ENCODE data around the gene FAM131A. TPM values are rescaled to one million over a fixed set of nuclear protein-coding genes. Genes with fewer than 3 reads are reported as not detected.
A peak's percentile ranks its signal among the peaks of the same experiment; 100 is the strongest.

The FAM131A gene
- total RNA-seq, 1 donor from 2014 or later: 26.9 TPM

GRCh38 chr3:184357248-184358123 lies 20.1 kb downstream of the FAM131A start:
- DNase-seq: no peak

DNA sequence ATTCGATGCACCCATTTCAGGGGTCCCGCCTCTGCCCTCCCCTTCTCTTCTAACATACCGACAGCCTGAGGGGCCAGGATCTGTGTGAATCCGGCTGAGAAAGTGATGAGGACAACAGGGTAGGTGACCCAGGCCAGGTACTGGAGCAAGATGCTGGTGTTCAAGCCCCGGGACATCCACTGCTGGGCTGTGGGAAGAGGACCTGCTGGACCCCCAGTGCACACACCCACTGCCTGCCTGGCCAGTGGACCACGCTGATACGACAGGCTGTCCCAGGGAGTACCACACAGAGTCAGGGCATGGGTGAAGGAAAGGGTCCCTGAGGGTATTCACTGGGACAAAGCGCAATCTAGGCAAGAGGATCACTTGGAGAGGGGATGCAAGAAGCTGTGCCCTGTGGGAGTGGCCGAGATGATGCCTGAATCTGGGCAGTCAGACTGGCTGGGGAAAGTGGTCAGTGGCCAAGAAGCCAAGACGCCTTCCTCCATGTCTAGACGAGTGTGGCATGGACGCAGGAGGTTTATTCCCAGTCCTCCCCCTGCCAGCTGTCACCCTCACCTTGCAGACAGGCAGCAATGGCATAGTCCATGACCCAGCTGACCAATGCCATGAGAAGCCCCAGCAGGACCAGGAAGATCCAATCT lies 20.8 kb downstream of the FAM131A start:
- DNase-seq: no peak

GRCh38 chr3:184358921-184359350 lies 21.5 kb downstream of the FAM131A start:
- DNase-seq: no peak

DNA sequence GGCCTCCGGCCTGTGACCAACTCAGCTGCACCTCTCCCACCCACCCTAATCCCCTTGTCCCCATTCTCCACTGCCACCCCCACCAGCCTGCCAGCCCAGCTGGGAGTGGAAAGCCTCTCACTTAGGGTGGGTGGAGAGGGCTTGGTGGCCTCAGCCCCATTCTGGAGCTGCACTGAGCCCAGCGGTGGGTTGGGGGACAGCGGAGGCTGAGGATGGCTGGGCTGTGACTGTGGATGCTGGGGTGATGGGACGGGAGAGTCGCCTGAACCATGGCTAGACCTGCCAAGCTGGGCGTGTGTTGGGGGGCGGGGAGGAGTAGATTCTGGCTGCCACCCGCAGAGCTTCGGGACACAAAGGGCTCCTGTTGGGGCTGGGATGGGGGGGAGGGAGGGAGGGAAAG lies 22.2 kb downstream of the FAM131A start:
- DNase-seq: no peak

DNA sequence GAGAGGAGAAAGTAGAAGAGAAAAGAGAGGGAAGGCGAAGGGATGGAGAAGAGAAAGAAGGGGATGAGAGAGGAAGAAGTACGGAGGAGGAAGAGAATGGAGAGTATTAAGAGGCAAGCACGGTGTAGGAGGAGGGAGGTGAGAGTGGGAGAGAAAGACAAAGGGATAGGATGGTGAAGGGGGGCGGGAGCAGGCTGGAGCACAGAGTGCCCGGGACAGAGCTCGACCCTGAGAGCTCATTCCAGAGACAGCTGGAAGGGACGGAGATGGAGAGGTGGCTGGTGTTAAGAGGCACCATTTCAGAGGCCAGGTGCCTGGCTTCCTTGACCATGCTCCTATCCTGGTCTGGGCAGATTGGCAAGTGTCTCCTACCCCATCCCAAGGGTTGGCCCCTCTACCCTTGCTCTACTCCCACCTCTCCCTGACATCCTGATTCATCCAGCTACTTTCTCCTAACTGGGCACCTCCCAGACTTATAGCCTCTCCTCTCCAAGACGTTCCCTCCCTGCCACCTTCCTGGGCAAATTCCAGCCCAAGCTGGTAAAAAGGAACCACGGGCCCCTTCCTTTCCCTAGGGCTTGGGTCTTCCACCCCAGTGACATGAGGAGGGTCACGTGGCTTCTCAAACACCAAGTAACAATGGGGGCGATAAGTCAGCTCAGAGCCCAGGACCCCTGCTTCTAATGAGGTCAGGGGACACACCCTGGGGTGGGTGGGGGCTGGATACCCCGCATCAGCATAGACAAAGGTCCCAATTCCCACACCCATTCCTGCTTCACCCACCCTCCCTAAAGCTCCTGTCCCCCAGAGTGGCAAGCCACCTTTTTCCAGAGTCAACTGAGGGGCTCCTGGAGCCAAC lies 22.9 kb downstream of the FAM131A start:
- no peak for DNase-seq

GRCh38 chr3:184360929-184361531 lies 23.6 kb downstream of the FAM131A start:
- no peak for DNase-seq

GRCh38 chr3:184361532-184361931 lies 24.1 kb downstream of the FAM131A start, which contains the start of the genes CLCN2 and POLR2H:
Gene CLCN2 (minus strand): TSS chr3:184361605. CDS start chr3:184361479, 126 bp downstream.
Gene POLR2H (plus strand): TSS chr3:184361710. CDS start chr3:184363493, 1,783 bp downstream.
- DNase-seq: peak; percentile 82

GRCh38 chr3:184361932-184362667 lies 24.7 kb downstream of the FAM131A start:
- DNase-seq: peak; percentile 79

DNA sequence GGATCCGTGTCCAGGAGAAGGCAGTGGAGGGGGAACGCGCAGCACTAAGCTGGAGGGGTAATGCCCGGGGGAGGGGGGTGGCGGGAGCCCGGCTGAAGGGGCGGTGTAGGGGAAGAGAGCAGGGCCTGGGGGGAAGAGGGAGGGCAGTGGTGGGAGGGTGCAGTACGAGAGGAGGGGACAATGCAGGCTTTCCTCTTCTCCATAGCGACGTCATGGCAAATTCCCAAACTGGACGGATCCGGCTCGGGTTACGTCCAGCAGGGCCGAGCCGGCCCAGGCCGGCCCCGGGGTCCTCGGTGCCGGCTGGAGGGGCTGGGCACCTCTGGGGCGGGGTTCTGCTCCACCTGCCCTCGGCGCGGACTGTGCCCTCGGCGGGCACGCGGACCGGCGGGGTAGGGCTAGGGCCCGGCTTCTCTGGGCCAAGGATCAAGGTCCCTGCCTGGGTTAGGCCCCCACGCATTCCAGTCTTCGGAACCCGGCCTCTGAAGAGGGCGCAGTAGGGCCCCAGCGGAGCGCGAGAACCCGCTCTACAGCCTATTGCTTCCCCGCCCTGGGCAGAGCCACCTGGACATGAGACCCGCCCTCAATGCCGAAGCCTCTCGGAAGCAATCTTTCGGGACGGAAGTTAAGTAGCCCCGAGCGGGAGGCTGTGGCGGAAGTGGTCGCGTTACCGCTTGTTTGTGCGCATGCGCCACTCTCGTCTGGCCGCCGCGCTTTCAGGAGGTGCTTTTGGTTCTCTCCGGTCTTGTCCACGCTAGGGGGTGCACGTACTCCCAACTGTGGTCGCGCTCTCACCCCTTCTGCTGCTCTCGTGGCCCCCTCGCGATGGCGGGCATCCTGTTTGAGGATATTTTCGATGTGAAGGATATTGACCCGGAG lies 25.5 kb downstream of the FAM131A start:
- DNase-seq: peak; percentile 99

DNA sequence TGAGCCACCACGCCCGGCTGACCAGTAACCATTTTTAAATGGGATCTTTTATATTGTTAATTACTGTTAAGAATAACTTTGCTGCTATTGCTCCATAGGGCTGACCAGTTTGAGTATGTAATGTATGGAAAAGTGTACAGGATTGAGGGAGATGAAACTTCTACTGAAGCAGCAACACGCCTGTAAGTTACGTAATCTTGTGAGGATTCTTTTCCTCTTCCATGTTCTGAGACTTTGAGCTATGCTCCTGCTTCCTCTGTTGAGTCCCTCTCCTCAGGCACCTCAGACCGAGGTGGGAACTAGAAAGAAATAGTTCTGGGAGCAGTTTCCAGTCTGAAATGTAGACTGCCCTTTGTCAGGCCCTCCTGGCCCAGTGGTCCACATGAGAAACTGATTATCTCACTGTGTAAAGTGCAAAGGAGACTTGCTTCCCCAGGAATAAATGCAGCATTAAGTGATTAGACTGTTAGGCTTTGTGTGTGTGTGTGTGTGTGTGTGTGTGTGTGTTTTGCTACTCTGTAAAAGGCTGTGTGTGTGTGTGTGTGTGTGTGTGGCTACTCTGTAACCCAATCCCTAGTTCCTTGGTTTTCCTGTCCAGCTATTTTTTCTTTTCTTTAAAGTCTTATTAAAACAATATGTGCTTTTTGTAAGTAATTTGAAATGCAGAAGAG lies 29.4 kb downstream of the FAM131A start:
- peak; percentile 32 for DNase-seq

DNA sequence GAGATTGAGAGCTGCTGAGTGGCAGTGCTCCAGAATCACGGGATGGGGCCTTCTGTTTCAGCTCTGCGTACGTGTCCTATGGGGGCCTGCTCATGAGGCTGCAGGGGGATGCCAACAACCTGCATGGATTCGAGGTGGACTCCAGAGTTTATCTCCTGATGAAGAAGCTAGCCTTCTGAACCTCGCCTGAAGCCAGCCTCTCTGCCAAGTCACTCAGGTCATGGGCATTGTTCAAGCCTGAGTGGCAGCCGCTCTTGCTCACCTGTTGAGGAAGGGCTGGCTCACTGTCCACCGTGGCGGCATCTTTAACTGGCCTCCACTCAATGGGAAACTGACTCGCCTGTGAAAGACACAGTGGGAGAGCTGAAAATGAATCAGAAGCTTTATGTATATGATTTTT lies 30.7 kb downstream of the FAM131A start:
- no peak for DNase-seq

DNA sequence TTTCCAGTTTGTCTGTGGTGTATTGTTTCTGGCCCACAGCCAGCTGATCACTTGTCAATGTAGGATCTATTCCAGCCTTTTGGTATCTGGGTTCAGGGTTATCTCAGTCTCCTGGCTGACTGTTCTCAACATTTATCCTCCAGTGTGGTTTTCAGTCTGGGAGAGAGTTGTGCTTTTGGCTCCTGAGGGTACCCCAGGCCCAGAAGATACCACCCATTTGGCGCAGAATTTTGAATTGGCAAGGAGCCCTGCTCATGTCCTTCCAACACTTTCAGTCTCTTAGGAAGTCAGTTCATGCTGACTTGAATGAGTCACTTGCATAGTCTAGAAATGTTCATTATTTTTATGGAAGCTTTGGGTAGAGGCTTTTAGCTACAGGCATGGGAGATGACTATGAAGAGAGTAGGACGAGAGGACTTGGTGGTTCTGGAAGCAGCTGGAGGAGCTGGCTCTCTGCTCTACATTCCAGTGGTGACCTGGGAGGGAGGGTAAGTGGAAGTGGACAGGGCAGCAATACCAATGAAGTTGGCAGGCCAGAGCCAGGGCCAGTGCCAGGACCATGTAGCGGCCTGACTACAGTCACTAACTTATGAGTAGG lies 31.3 kb downstream of the FAM131A start:
- DNase-seq: peak; percentile 33

- DNase-seq: peak; percentile 93
Observed at GRCh38 chr3:184371570-184372018, 34.2 kb downstream of the FAM131A start.

DNA sequence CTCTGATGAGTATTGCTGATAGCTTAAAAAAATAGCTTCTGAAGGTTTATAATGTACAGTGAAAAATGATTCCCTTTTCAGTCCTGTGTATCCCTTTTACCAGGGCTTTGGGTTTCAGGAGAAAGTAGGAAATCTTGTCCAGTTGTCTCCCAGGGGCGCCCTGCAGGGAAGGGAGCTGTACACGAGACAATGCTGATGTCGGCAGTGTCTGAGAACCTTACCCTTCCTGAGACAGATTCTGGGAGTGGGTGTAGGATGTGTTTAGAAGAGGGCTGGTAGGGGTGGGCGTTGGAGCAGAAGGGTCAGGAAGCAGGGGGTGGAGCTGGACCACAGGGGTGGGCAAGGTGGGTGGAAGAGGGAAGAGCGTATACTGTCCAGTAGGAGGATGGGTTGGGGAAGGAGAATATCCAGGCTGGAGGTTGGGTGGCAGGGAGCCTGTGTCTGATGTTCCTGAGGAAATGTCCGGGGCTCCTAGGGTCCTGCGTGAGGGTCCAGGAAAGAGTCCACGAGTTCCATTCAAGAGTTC lies 35.0 kb downstream of the FAM131A start:
- no peak for DNase-seq

DNA sequence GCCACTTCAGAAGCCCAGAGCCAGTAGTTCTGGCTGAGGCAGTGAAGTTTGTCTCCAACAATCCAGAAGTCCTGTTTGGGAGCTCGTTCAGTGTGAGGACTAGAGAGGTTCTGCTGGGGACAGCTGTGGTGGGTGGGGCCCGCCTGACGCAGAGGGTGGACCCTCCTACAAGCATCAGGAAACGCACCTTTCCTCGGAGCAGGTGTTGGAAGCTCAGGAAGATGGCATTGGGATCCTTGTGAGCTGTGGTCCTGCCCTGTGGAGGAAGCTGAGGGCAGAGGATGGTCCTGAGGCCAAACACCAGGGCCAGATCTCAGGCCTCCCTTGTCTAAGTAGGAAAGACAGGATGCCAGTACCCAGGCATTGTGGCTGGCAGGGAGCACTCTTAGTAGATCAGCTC lies 35.5 kb downstream of the FAM131A start:
- no peak for DNase-seq

DNA sequence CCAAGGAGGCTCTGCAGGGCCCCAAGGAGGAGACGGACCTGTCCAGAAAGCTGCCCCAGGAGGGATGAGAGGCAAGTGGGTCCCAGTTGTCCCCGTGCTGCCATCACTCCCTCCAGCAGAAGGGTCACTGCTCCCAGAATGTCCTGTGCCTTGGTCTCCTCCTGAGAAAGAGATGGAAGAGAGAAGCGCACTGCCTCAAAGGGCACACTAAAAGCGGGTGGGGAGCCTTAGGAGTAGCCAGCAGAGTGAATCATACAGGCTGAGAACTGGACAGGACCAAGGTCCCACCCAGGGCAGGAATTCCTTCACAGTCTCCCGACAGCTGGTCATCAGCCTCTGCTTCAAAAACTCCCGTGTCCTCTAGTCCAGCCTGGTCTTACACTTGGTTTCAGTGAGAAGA lies 36.0 kb downstream of the FAM131A start:
- no peak for DNase-seq

DNA sequence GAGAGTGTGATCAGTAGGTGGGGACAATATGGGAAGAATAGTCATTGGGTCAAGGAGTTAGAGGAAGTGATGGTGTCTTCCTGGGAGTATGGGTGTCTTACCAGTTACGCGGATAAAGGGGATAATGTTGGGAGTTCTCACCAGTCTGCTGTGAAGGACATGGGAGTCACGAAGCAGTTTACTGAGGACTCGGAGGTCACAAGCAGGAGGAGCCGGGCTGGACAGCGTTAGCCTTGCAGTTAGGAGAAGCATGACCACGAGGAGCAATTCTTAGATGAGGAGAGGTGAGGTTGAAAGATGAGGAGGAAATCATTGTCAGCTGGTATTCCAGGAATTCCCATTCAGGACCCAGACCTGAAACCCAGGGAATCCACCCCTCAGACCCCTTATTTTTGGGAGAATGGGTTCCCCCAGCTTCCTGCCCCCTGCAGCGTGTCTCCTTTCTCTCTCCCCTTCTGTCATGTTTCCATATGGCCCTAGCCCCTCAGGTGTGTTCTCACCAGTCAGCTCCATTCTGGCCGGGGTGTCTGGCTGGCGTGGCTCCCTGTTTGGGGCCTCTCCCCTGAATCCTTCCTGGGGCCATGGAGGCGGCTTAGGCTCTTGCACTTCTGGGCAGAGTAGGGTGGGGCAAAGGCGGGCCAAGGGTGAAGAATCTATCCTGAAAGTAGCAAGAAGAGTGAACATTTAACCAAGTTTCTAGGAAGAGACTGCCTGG lies 38.5 kb downstream of the FAM131A start:
- DNase-seq: no peak

- no peak for DNase-seq
Observed at GRCh38 chr3:184377374-184377773, 40.0 kb downstream of the FAM131A start.
